Stimulated activated naive CD8-positive, alpha-beta T cell treated with anti-CD3 and anti-CD28 coated beads, Interleukin-15, Interleukin-2, amounts not matched to agents 100 ng/mL and 50 ng/mL, for 24 hours (primary cell): ENCODE results near the gene NEO1.

Experiments used
- H3K27ac Mint-ChIP-seq: one replicate; pipeline ENCODE4 v1.8.0; 2021; ENCODE audit warnings: mild to moderate bottlenecking, mixed read lengths
- H3K27me3 Mint-ChIP-seq: one replicate; pipeline ENCODE4 v1.8.0; 2021; ENCODE audit warnings: mixed read lengths
- H3K36me3 Mint-ChIP-seq: one replicate; pipeline ENCODE4 v1.8.0; 2021; ENCODE audit warnings: low read depth, mixed read lengths
- H3K4me1 Mint-ChIP-seq: one replicate; pipeline ENCODE4 v1.8.0; 2021; ENCODE audit warnings: low read depth, mixed read lengths
- H3K4me3 Mint-ChIP-seq: one replicate; pipeline ENCODE4 v1.8.0; 2021; ENCODE audit warnings: mild to moderate bottlenecking, mixed read lengths
- H3K9me3 Mint-ChIP-seq: one replicate; pipeline ENCODE4 v1.8.0; 2021; ENCODE audit warnings: mixed read lengths

The NEO1 gene

GRCh38 chr15:73254598-73254997, 202.3 kb downstream of the NEO1 start:
- peaks cover 6% of the 10 kb centered on the region for H3K4me1 Mint-ChIP-seq
- H3K9me3 Mint-ChIP-seq: no peaks in the 10 kb centered on the region
- no peaks in the 10 kb centered on the region for H3K36me3 Mint-ChIP-seq
- H3K4me3 Mint-ChIP-seq: no peak overlapping the region
- no peak overlapping the region for H3K27ac Mint-ChIP-seq
- no peaks in the 10 kb centered on the region for H3K27me3 Mint-ChIP-seq

- H3K4me1 Mint-ChIP-seq: peaks cover 6% of the 10 kb centered on the region
- peak overlapping the region; percentile 23 for H3K27ac Mint-ChIP-seq
- H3K27me3 Mint-ChIP-seq: no peaks in the 10 kb centered on the region
- peaks cover 7% of the 10 kb centered on the region for H3K36me3 Mint-ChIP-seq
- H3K4me3 Mint-ChIP-seq: no peak overlapping the region
- no peaks in the 10 kb centered on the region for H3K9me3 Mint-ChIP-seq
These were observed 206.2 kb downstream of the NEO1 start for GRCh38 chr15:73258271-73259108.

- Mint-ChIP-seq H3K9me3 (no peaks in the 10 kb centered on the region), H3K36me3 (peaks cover 7% of the 10 kb centered on the region), H3K27me3 (no peaks in the 10 kb centered on the region), H3K4me1 (no peaks in the 10 kb centered on the region), H3K27ac (no peak overlapping the region), H3K4me3 (no peak overlapping the region)
These were observed 212.6 kb downstream of the NEO1 start for GRCh38 chr15:73264881-73265280.

GRCh38 chr15:73265536-73266153, 213.4 kb downstream of the NEO1 start:
- H3K4me3 Mint-ChIP-seq: no peak overlapping the region
- H3K9me3 Mint-ChIP-seq: no peaks in the 10 kb centered on the region
- no peaks in the 10 kb centered on the region for H3K4me1 Mint-ChIP-seq
- no peaks in the 10 kb centered on the region for H3K27me3 Mint-ChIP-seq
- no peak overlapping the region for H3K27ac Mint-ChIP-seq
- peaks cover 5% of the 10 kb centered on the region for H3K36me3 Mint-ChIP-seq

- Mint-ChIP-seq H3K4me3 (no peak overlapping the region), H3K27me3 (no peaks in the 10 kb centered on the region), H3K4me1 (peaks cover 3% of the 10 kb centered on the region), H3K27ac (no peak overlapping the region), H3K9me3 (no peaks in the 10 kb centered on the region), H3K36me3 (peaks cover 4% of the 10 kb centered on the region)
These were observed 216.2 kb downstream of the NEO1 start for GRCh38 chr15:73268457-73268856.

- H3K9me3 Mint-ChIP-seq: no peaks in the 10 kb centered on the region
- no peaks in the 10 kb centered on the region for H3K27me3 Mint-ChIP-seq
- peaks cover 3% of the 10 kb centered on the region for H3K4me1 Mint-ChIP-seq
- no peak overlapping the region for H3K27ac Mint-ChIP-seq
- no peak overlapping the region for H3K4me3 Mint-ChIP-seq
- peaks cover 4% of the 10 kb centered on the region for H3K36me3 Mint-ChIP-seq
These were observed 218.3 kb downstream of the NEO1 start for GRCh38 chr15:73270366-73271097.

GRCh38 chr15:73273181-73274002, 221.1 kb downstream of the NEO1 start:
- H3K4me1 Mint-ChIP-seq: peaks cover 3% of the 10 kb centered on the region
- H3K9me3 Mint-ChIP-seq: no peaks in the 10 kb centered on the region
- no peak overlapping the region for H3K4me3 Mint-ChIP-seq
- H3K27ac Mint-ChIP-seq: no peak overlapping the region
- H3K27me3 Mint-ChIP-seq: no peaks in the 10 kb centered on the region
- H3K36me3 Mint-ChIP-seq: peaks cover 4% of the 10 kb centered on the region

- no peak overlapping the region for H3K4me3 Mint-ChIP-seq
- H3K4me1 Mint-ChIP-seq: peaks cover 3% of the 10 kb centered on the region
- no peaks in the 10 kb centered on the region for H3K27me3 Mint-ChIP-seq
- peaks cover 4% of the 10 kb centered on the region for H3K36me3 Mint-ChIP-seq
- H3K9me3 Mint-ChIP-seq: no peaks in the 10 kb centered on the region
- no peak overlapping the region for H3K27ac Mint-ChIP-seq
These were observed 223.6 kb downstream of the NEO1 start for GRCh38 chr15:73275862-73276261.

- Mint-ChIP-seq H3K27me3 (no peaks in the 10 kb centered on the region), H3K27ac (no peak overlapping the region), H3K36me3 (no peaks in the 10 kb centered on the region), H3K9me3 (no peaks in the 10 kb centered on the region), H3K4me1 (peaks cover 18% of the 10 kb centered on the region), H3K4me3 (no peak overlapping the region)
These were observed 230.5 kb downstream of the NEO1 start for GRCh38 chr15:73282567-73283365.

- Mint-ChIP-seq H3K4me3 (no peak overlapping the region), H3K27ac (no peak overlapping the region), H3K36me3 (no peaks in the 10 kb centered on the region), H3K27me3 (no peaks in the 10 kb centered on the region), H3K4me1 (peaks cover 18% of the 10 kb centered on the region), H3K9me3 (no peaks in the 10 kb centered on the region)
These were observed 231.2 kb downstream of the NEO1 start for GRCh38 chr15:73283366-73283962.

GRCh38 chr15:73284090-73284716, 231.9 kb downstream of the NEO1 start:
- Mint-ChIP-seq H3K4me1 (peaks cover 18% of the 10 kb centered on the region), H3K4me3 (no peak overlapping the region), H3K36me3 (no peaks in the 10 kb centered on the region), H3K27me3 (no peaks in the 10 kb centered on the region), H3K27ac (no peak overlapping the region), H3K9me3 (no peaks in the 10 kb centered on the region)

GRCh38 chr15:73286311-73286710, 234.0 kb downstream of the NEO1 start:
- Mint-ChIP-seq H3K9me3 (no peaks in the 10 kb centered on the region), H3K4me1 (peaks cover 18% of the 10 kb centered on the region), H3K27ac (peak overlapping the region; percentile 0), H3K27me3 (no peaks in the 10 kb centered on the region), H3K36me3 (no peaks in the 10 kb centered on the region), H3K4me3 (no peak overlapping the region)

- no peak overlapping the region for H3K27ac Mint-ChIP-seq
- peaks cover 18% of the 10 kb centered on the region for H3K4me1 Mint-ChIP-seq
These were observed 234.8 kb downstream of the NEO1 start for GRCh38 chr15:73287019-73287418.

More at GRCh38 chr15:73287019-73287418, 234.8 kb downstream of the NEO1 start:
- Mint-ChIP-seq H3K9me3 (no peaks in the 10 kb centered on the region), H3K36me3 (no peaks in the 10 kb centered on the region), H3K27me3 (no peaks in the 10 kb centered on the region), H3K4me3 (no peak overlapping the region)
